Activated naive CD4-positive, alpha-beta T cell treated with anti-CD3 and anti-CD28 coated beads, Interleukin-2, amount 10 ng/mL, durations not matched to agents 7 days and 5 days (primary cell): Measurements from ENCODE around the gene OR10K2.
"Not testable (repeated sequence)": the region's sequence is repeated elsewhere in the genome, so short reads cannot be mapped to it uniquely, and the experiment has no call there.

Experiments used
- CTCF ChIA-PET: fragments of 350-600 bp; sonication (Branson Sonifier 250); formaldehyde crosslinking; loops from one replicate; lab custom pipeline; 2021; ENCODE audit warnings: antibody characterized with exemption; lab: Charles Lee
- DNase-seq: peaks from one replicate; pipeline ENCODE4 v3.0.0-alpha.2; 2020
- H3K27ac Mint-ChIP-seq: one replicate; pipeline ENCODE4 v1.8.0; 2021; ENCODE audit warnings: mild to moderate bottlenecking, moderate library complexity, mixed read lengths
- H3K27me3 Mint-ChIP-seq: one replicate; pipeline ENCODE4 v1.8.0; 2021; ENCODE audit warnings: mild to moderate bottlenecking, mixed read lengths
- H3K36me3 Mint-ChIP-seq: one replicate; pipeline ENCODE4 v1.8.0; 2021; ENCODE audit warnings: mixed read lengths
- H3K4me1 Mint-ChIP-seq: one replicate; pipeline ENCODE4 v1.8.0; 2021; ENCODE audit warnings: mixed read lengths
- H3K4me3 Mint-ChIP-seq: one replicate; pipeline ENCODE4 v1.8.0; 2021; ENCODE audit warnings: mild to moderate bottlenecking, moderate library complexity, mixed read lengths
- H3K9me3 Mint-ChIP-seq: one replicate; pipeline ENCODE4 v1.8.0; 2021; ENCODE audit warnings: mixed read lengths

The OR10K2 gene

GRCh38 chr1:158398818-158399514, 27.1 kb downstream of the OR10K2 start, which contains the start of gene OR10T2:
OR10T2 (minus strand) TSS chr1:158399466; CDS start chr1:158399466, 0 bp downstream.
- Mint-ChIP-seq H3K36me3 (no peaks in the 10 kb centered on the region), H3K4me3 (no peak within 1 kb of the TSS), H3K27ac (no peak within 1 kb of the TSS), H3K4me1 (no peaks in the 10 kb centered on the region), H3K9me3 (no peaks in the 10 kb centered on the region), H3K27me3 (peaks cover 12% of the 10 kb centered on the region)
- no peak for DNase-seq
- CTCF ChIA-PET = no interaction called here

- Mint-ChIP-seq H3K36me3 (no peaks in the 10 kb centered on the region), H3K9me3 (no peaks in the 10 kb centered on the region), H3K27ac (no peak overlapping the region), H3K27me3 (peaks cover 12% of the 10 kb centered on the region), H3K4me3 (no peak overlapping the region), H3K4me1 (no peaks in the 10 kb centered on the region)
- DNase-seq = no peak
- CTCF ChIA-PET = no interaction called here
These were observed 29.4 kb downstream of the OR10K2 start for GRCh38 chr1:158396646-158397045.

GRCh38 chr1:158393476-158393875, 32.6 kb downstream of the OR10K2 start:
- no peak overlapping the region for H3K27ac Mint-ChIP-seq

GRCh38 chr1:158391099-158391498, 34.9 kb downstream of the OR10K2 start:
- CTCF ChIA-PET = no interaction called here
- no peak overlapping the region for H3K4me3 Mint-ChIP-seq
- H3K27me3 Mint-ChIP-seq = no peaks in the 10 kb centered on the region
- DNase-seq = no peak
- peaks cover 3% of the 10 kb centered on the region for H3K9me3 Mint-ChIP-seq
- no peaks in the 10 kb centered on the region for H3K36me3 Mint-ChIP-seq
- no peaks in the 10 kb centered on the region for H3K4me1 Mint-ChIP-seq
- H3K27ac Mint-ChIP-seq = no peak overlapping the region

More at GRCh38 chr1:158393476-158393875, 32.6 kb downstream of the OR10K2 start:
- no peaks in the 10 kb centered on the region for H3K36me3 Mint-ChIP-seq
- no peak for DNase-seq
- H3K9me3 Mint-ChIP-seq = no peaks in the 10 kb centered on the region
- H3K4me1 Mint-ChIP-seq = no peaks in the 10 kb centered on the region
- H3K4me3 Mint-ChIP-seq = no peak overlapping the region
- CTCF ChIA-PET = no interaction called here
- H3K27me3 Mint-ChIP-seq = peaks cover 2% of the 10 kb centered on the region

- DNase-seq = no peak
- Mint-ChIP-seq H3K9me3 (peaks cover 3% of the 10 kb centered on the region), H3K4me3 (no peak overlapping the region), H3K4me1 (no peaks in the 10 kb centered on the region), H3K27me3 (no peaks in the 10 kb centered on the region), H3K36me3 (no peaks in the 10 kb centered on the region), H3K27ac (no peak overlapping the region)
- CTCF ChIA-PET = no interaction called here
These were observed 35.7 kb downstream of the OR10K2 start for GRCh38 chr1:158390331-158390730.

GRCh38 chr1:158374860-158375259, 51.2 kb downstream of the OR10K2 start:
- Mint-ChIP-seq H3K27ac (no peak overlapping the region), H3K27me3 (no peaks in the 10 kb centered on the region), H3K36me3 (no peaks in the 10 kb centered on the region), H3K4me3 (no peak overlapping the region), H3K4me1 (no peaks in the 10 kb centered on the region), H3K9me3 (peaks cover 7% of the 10 kb centered on the region)
- no peak for DNase-seq
- CTCF ChIA-PET = no interaction called here

GRCh38 chr1:158374101-158374500, 51.9 kb downstream of the OR10K2 start:
- H3K4me3 Mint-ChIP-seq, H3K27me3 Mint-ChIP-seq: not testable (repeated sequence)

GRCh38 chr1:158371188-158371953, 54.7 kb downstream of the OR10K2 start:
- H3K4me1 Mint-ChIP-seq = no peaks in the 10 kb centered on the region
- H3K4me3 Mint-ChIP-seq = no peak overlapping the region
- no peak overlapping the region for H3K27ac Mint-ChIP-seq
- DNase-seq = no peak
- CTCF ChIA-PET = no interaction called here
- H3K9me3 Mint-ChIP-seq = peaks cover 7% of the 10 kb centered on the region
- H3K36me3 Mint-ChIP-seq = no peaks in the 10 kb centered on the region
- H3K27me3 Mint-ChIP-seq = no peaks in the 10 kb centered on the region

More at GRCh38 chr1:158374101-158374500, 51.9 kb downstream of the OR10K2 start:
- DNase-seq, H3K36me3 Mint-ChIP-seq, H3K4me1 Mint-ChIP-seq, H3K9me3 Mint-ChIP-seq, CTCF ChIA-PET, H3K27ac Mint-ChIP-seq: not testable (repeated sequence)
